Measurements from ENCODE around the gene WHAMM.
A peak's percentile ranks its signal among the peaks of the same experiment; 100 is the strongest.

WHAMM gene

GRCh38 chr15:82835391-82835917, 26.0 kb downstream of the WHAMM start:
- DNase-seq: no peak
- H3K4me3 Mint-ChIP-seq: no peak overlapping the region
- TF ChIP-seq CTCF (IDR thresholded peaks at IDR 0.05): no peak
- H3K27me3 Mint-ChIP-seq (ENCODE audit: low read depth, poor library complexity): no peaks in the 10 kb centered on the region
- H3K36me3 Mint-ChIP-seq (ENCODE audit: low read depth): peaks cover 69% of the 10 kb centered on the region
- peaks cover 4% of the 10 kb centered on the region for H3K9me3 Mint-ChIP-seq
- H3K27ac Mint-ChIP-seq: no peak overlapping the region
- no peaks in the 10 kb centered on the region for H3K4me1 Mint-ChIP-seq

- Mint-ChIP-seq H3K4me1 (no peaks in the 10 kb centered on the region), H3K9me3 (peaks cover 9% of the 10 kb centered on the region), H3K4me3 (no peak overlapping the region), H3K36me3 (ENCODE audit: low read depth) (peaks cover 82% of the 10 kb centered on the region), H3K27me3 (ENCODE audit: low read depth, poor library complexity) (no peaks in the 10 kb centered on the region), H3K27ac (peak overlapping the region; percentile 10)
- no peak for DNase-seq
- no peak for TF ChIP-seq CTCF (IDR thresholded peaks at IDR 0.05)
These were observed 28.8 kb downstream of the WHAMM start for GRCh38 chr15:82838096-82838735.

- no peak overlapping the region for H3K4me3 Mint-ChIP-seq
- H3K9me3 Mint-ChIP-seq: peaks cover 14% of the 10 kb centered on the region
- H3K36me3 Mint-ChIP-seq (ENCODE audit: low read depth): peaks cover 84% of the 10 kb centered on the region
- no peak for TF ChIP-seq CTCF (IDR thresholded peaks at IDR 0.05)
- no peaks in the 10 kb centered on the region for H3K4me1 Mint-ChIP-seq
- no peaks in the 10 kb centered on the region for H3K27me3 Mint-ChIP-seq (ENCODE audit: low read depth, poor library complexity)
- no peak for DNase-seq
- H3K27ac Mint-ChIP-seq: no peak overlapping the region
These were observed 29.7 kb downstream of the WHAMM start for GRCh38 chr15:82839136-82839535.

GRCh38 chr15:82840166-82840565, 30.7 kb downstream of the WHAMM start:
- peaks cover 82% of the 10 kb centered on the region for H3K36me3 Mint-ChIP-seq (ENCODE audit: low read depth)
- no peak for TF ChIP-seq CTCF (IDR thresholded peaks at IDR 0.05)
- H3K4me1 Mint-ChIP-seq: no peaks in the 10 kb centered on the region
- peaks cover 14% of the 10 kb centered on the region for H3K9me3 Mint-ChIP-seq
- H3K4me3 Mint-ChIP-seq: no peak overlapping the region
- H3K27me3 Mint-ChIP-seq (ENCODE audit: low read depth, poor library complexity): no peaks in the 10 kb centered on the region
- H3K27ac Mint-ChIP-seq: no peak overlapping the region
- DNase-seq: no peak

GRCh38 chr15:82843566-82843965, 34.1 kb downstream of the WHAMM start:
- H3K4me1 Mint-ChIP-seq: peaks cover 4% of the 10 kb centered on the region
- peaks cover 14% of the 10 kb centered on the region for H3K9me3 Mint-ChIP-seq
- H3K4me3 Mint-ChIP-seq: no peak overlapping the region

More at GRCh38 chr15:82843566-82843965, 34.1 kb downstream of the WHAMM start:
- DNase-seq: no peak
- no peaks in the 10 kb centered on the region for H3K27me3 Mint-ChIP-seq (ENCODE audit: low read depth, poor library complexity)
- TF ChIP-seq CTCF (IDR thresholded peaks at IDR 0.05): no peak
- H3K36me3 Mint-ChIP-seq (ENCODE audit: low read depth): peaks cover 54% of the 10 kb centered on the region
- H3K27ac Mint-ChIP-seq: no peak overlapping the region

All from nephron progenitor cell (in vitro differentiated cells).